Measurements from ENCODE around the gene RAB25.
"Not testable (repeated sequence)": the region's sequence is repeated elsewhere in the genome, so short reads cannot be mapped to it uniquely, and the experiment has no call there.

Gene RAB25

DNA sequence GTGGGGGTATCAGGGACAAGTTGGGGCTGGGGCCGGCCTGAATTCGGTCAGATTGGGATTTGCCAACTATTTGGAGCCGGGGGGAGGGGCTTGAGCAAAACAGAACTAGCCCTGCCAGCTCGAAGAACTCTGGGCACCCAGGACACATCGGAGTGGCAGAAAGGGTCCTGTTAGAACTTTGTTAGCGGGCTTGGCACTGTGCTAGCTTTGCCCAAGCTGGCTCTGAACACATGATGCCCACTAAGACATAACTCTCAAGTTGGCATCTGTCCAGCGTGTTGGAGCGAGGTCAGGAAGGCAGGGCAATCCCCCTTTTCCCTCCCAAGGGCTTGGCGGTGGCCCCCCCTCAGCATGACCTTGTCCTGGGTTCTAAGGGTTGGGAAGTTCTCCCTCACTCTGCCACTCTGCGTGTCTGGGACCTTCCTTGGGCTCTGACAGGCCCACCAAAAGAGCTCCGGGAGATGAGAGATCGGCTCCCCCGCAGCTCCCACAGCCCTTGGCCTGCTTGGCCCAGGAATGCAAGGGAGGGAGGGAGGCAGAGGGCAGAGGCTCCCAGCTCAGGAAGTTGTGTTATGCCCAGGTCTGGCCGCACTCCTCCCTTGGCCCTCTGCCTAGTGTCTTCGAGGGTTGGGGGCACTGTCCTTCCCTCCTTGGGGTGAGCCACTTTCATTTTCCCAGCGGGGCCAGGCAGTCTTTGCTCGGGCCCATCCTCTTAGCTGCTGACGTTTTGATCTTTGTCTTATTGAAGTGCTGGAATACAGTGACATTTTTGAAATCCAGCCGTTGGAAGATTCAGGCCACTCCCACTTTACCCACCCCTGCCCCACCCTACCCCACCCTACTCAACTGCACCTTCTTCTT lies 54.8 kb downstream of the RAB25 start:
- peak in 34 of 58 donors; percentile 18 to 79 (median 58) for DNase-seq

DNA sequence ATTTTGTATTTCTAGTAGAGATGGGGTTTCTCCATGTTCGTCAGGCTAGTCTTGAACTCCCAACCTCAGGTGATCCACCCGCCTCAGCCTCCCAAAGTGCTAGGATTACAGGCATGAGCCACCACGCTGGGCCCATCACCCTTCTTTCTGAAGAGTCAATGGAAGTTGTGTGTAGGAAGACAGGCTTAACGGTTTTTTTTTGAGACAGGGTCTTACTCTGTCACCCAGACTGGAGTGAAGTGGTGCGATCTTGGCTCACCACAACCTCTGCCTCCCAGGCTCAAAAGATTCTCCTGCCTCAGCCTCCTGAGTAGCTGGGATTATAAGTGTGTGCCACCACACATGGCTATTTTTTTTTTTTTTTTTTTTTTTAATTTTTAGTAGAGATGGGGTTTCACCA lies 55.8 kb downstream of the RAB25 start:
- not testable (repeated sequence) for DNase-seq

- no peak for DNase-seq
These were observed 56.6 kb downstream of the RAB25 start for GRCh38 chr1:156117414-156118176.

GRCh38 chr1:156118177-156118868 lies 57.4 kb downstream of the RAB25 start:
- peak in 1 of 58 donors; percentile 21 for DNase-seq

GRCh38 chr1:156119503-156120209 lies 58.7 kb downstream of the RAB25 start:
- peak in 26 of 58 donors; percentile 9 to 69 (median 36) for DNase-seq

Data from anterior cingulate cortex (tissue), 58 donors.